ENCODE data around the gene KIZ. TPM values are rescaled to one million over a fixed set of nuclear protein-coding genes. Genes with fewer than 3 reads are reported as not detected.

Gene KIZ
- total and polyA plus RNA-seq, 7 donors, result 4.6 to 26.2 (median 18.6) TPM

DNA sequence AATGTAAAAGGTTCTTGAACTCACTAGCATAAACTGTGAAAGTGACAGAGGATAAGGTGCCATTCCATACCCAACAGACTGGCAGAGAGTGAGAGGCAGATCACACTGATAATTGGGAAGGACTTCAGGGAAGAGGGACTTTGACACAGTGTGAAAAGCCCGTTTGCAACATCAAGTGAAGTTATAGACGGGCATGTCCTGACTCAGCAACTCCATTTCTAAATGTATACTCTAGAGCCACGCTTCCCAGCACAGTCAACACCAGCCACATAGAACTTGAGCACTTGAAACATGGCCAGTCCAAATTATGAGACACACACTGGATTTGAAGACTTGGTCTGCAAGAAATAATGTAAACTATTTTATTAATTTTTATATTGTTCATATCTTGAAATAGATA, 131.3 kb downstream of the KIZ start:
- no peak for ATAC-seq
- Histone ChIP-seq H3K9me3 (no peaks in the 10 kb centered on the region), H3K4me1 (no peaks in the 10 kb centered on the region), H3K27ac (no peak overlapping the region), H3K36me3 (ENCODE audit: insufficient read depth in 1 of 2, low read depth in 1 of 2) (no peaks in the 10 kb centered on the region), H3K27me3 (ENCODE audit: insufficient read depth in 3 of 3, low read length in 2 of 3) (no peaks in the 10 kb centered on the region), H3K4me3 (no peak overlapping the region)
- intact Hi-C loops (cut with DNase I), result no loop called here
- no peak for DNase-seq
- TF ChIP-seq, protein P1, sequence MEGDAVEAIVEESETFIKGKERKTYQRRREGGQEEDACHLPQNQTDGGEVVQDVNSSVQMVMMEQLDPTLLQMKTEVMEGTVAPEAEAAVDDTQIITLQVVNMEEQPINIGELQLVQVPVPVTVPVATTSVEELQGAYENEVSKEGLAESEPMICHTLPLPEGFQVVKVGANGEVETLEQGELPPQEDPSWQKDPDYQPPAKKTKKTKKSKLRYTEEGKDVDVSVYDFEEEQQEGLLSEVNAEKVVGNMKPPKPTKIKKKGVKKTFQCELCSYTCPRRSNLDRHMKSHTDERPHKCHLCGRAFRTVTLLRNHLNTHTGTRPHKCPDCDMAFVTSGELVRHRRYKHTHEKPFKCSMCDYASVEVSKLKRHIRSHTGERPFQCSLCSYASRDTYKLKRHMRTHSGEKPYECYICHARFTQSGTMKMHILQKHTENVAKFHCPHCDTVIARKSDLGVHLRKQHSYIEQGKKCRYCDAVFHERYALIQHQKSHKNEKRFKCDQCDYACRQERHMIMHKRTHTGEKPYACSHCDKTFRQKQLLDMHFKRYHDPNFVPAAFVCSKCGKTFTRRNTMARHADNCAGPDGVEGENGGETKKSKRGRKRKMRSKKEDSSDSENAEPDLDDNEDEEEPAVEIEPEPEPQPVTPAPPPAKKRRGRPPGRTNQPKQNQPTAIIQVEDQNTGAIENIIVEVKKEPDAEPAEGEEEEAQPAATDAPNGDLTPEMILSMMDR (IDR thresholded peaks at IDR 0.05), result no peak
- WGBS, 3 donors, result 76 to 85% (median 80%) methylated on average over 3 of the region's 3 CpGs

DNA sequence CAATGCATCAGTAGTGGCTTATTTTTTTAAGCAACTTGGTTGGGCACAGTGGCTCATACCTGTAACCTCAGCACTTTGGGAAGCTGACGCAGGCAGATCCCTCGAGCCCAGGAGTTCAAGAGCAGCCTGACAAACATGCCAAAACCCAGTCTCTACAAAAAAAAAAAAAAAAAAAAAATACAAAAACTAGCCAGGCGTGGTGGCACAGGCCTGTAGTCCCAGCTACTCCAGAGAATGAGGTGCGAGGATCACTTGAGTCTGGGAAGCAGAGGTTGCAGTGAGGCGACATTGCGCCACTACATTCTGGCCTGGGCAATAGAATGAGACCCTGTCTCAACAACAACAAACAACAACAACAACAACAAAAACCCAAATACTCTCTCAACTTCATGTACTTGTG, 132.5 kb downstream of the KIZ start:
- 83 to 84% (median 84%) methylated on average over 5 to 6 of the region's 6 CpGs for WGBS, 3 donors

GRCh38 chr20:21259346-21259745, 133.5 kb downstream of the KIZ start:
- Histone ChIP-seq H3K27me3 (ENCODE audit: insufficient read depth in 3 of 3, low read length in 2 of 3) (no peaks in the 10 kb centered on the region), H3K27ac (no peak overlapping the region), H3K9me3 (no peaks in the 10 kb centered on the region), H3K36me3 (ENCODE audit: insufficient read depth in 1 of 2, low read depth in 1 of 2) (no peaks in the 10 kb centered on the region), H3K4me1 (no peaks in the 10 kb centered on the region), H3K4me3 (no peak overlapping the region)
- intact Hi-C loops (cut with DNase I), result no loop called here
- 68 to 77% (median 70%) methylated on average over 8 of the region's 8 CpGs for WGBS, 3 donors
- no peak for ATAC-seq
- no peak for DNase-seq
- TF ChIP-seq, protein P1 (IDR thresholded peaks at IDR 0.05), result no peak

More for the DNA sequence above, 132.5 kb downstream of the KIZ start:
- Histone ChIP-seq H3K9me3 (no peaks in the 10 kb centered on the region), H3K4me3 (no peak overlapping the region), H3K4me1 (no peaks in the 10 kb centered on the region), H3K27ac (no peak overlapping the region), H3K27me3 (ENCODE audit: insufficient read depth in 3 of 3, low read length in 2 of 3) (no peaks in the 10 kb centered on the region), H3K36me3 (ENCODE audit: insufficient read depth in 1 of 2, low read depth in 1 of 2) (no peaks in the 10 kb centered on the region)
- intact Hi-C loops (cut with DNase I), result no loop called here
- DNase-seq (no peak), ATAC-seq (no peak)
- TF ChIP-seq, protein P1 (IDR thresholded peaks at IDR 0.05), result no peak

DNA sequence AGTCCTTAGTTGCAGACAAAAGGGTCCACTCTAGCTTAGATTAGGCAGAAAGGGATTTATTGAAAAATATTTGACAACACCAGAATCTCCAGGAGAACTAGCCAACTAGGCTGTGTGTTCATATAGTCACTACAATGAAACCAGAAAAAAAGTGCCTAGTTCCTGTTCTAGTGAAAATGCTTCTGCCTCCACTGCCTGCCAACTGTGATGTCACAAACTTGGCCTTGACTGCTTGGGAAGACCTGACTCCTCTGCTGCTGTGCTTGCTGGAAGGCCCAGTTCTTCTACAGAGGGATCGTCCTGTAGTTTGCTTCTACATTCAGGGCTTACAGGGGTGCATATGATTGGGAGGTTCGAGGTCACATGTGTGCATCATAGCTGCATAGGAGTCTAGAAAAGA, 136.9 kb downstream of the KIZ start:
- H3K9me3 ChIP-seq, result no peaks in the 10 kb centered on the region
- intact Hi-C loops (cut with DNase I), result no loop called here
- H3K27ac ChIP-seq, result no peak overlapping the region
- ATAC-seq (no peak), DNase-seq (no peak)
- H3K4me1 ChIP-seq, result no peaks in the 10 kb centered on the region
- no peak overlapping the region for H3K4me3 ChIP-seq
- H3K36me3 ChIP-seq (ENCODE audit: insufficient read depth in 1 of 2, low read depth in 1 of 2), result no peaks in the 10 kb centered on the region
- TF ChIP-seq, protein P1 (IDR thresholded peaks at IDR 0.05), result no peak
- H3K27me3 ChIP-seq (ENCODE audit: insufficient read depth in 3 of 3, low read length in 2 of 3), result no peaks in the 10 kb centered on the region
- 66 to 73% (median 66%) methylated on average over 2 of the region's 2 CpGs for WGBS, 3 donors
